GM12891 (cell line): ENCODE data around the gene GDF9.

ENCODE experiments used
- DNase-seq: peaks from one replicate; pipeline ENCODE4 v3.0.0; 2011; ENCODE audit warnings: low spot score; ENCODE audit not compliant: insufficient read length
- FAIRE-seq: peaks from 2 replicates; lab custom pipeline; 2011; peaks lifted over from hg19 to GRCh38; lab: Jason Lieb, UNC
- PAX5 ChIP-seq: IDR thresholded peaks from 2 replicates; pipeline ENCODE4 v1.6.1; 2011; ENCODE audit warnings: low read length, moderate library complexity, mild to moderate bottlenecking; ENCODE audit not compliant: insufficient read depth, severe bottlenecking
- POLR2A ChIP-seq: IDR thresholded peaks from 2 replicates; pipeline ENCODE4 v1.6.1; 2011; ENCODE audit warnings: low read depth, low read length, control low read depth
- POLR2AphosphoS5 ChIP-seq: IDR thresholded peaks from 2 replicates; pipeline ENCODE4 v1.6.1; 2011; ENCODE audit warnings: low read depth, low read length, control low read depth
- POU2F2 ChIP-seq: IDR thresholded peaks from 2 replicates; pipeline ENCODE4 v1.6.1; 2011; ENCODE audit warnings: low read depth, mild to moderate bottlenecking, control low read depth, low read length, moderate library complexity
- SPI1 ChIP-seq: IDR thresholded peaks from 2 replicates; pipeline ENCODE4 v1.6.1; 2011; ENCODE audit warnings: low read depth, low read length, control low read depth
- TAF1 ChIP-seq: IDR thresholded peaks from 2 replicates; pipeline ENCODE4 v1.6.1; 2011; ENCODE audit warnings: low read depth, low read length, control low read depth

GDF9 gene

DNA sequence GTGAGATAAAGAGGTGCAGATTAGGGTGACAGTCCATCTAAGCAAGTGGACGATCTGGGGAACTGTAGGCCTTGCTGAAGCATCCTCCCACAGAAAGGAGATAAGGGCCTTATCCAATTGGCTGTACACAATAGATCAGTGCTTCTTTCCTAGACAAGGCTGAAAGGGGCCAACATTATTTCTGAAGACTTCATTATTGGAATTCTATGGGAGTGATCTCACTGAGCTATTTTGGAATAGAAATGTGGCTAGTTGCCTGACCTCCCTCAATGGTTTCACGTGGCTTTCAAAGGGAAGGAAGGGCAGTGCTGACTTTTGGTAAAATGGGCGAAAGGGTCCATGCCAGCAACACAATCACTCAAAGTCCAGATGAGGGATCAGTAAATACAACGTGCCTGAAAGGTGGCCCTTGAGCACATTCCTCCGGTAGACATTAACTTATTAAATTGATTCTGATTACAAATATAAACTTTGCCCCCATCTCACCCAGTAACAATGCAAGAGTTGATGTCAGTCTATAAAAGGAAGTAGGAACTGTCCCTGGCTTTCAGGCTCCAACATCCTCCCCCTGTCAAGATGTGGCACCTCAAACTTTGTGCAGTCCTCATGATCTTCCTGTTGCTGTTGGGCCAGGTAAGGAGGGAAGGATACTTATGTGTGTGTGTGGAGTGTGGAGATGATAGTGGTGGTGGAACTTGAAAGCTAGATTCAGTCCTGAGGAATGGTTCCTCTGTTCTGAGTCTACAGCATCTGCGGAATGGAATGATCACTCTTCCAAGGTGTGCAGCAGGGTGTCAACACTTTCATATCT is 7.1 kb upstream of the GDF9 start, which contains the start of gene LEAP2:
LEAP2 (plus strand) TSS at position 550 of the 811 bp plus-strand sequence; CDS start at position 577, 27 bp downstream.
- no peak for DNase-seq
- FAIRE-seq, result no peak
- TF ChIP-seq POLR2AphosphoS5 (peak; percentile 61), PAX5 (no peak)

DNA sequence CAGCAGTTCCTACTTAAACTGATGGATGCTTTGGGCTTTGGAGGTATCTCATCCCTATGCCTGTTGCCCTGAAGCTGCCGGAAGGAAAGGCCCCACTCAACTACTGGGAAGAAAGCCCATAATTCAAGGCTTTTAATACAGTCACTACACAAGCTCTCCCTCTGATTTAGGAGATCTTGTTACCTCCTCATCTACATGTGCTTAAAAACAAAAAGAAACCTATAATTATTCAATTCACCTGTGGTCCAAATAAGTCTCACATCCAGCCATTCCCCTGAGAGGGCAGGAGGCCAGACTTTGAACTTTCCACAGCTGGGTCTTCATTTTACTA is 6.5 kb upstream of the GDF9 start:
- DNase-seq (no peak), FAIRE-seq (no peak)
- TF ChIP-seq PAX5, result no peak
- no peak for TF ChIP-seq POLR2A
- TF ChIP-seq POLR2AphosphoS5, result no peak
- no peak for TF ChIP-seq SPI1
- TF ChIP-seq POU2F2, result no peak
- TF ChIP-seq TAF1, result no peak

DNA sequence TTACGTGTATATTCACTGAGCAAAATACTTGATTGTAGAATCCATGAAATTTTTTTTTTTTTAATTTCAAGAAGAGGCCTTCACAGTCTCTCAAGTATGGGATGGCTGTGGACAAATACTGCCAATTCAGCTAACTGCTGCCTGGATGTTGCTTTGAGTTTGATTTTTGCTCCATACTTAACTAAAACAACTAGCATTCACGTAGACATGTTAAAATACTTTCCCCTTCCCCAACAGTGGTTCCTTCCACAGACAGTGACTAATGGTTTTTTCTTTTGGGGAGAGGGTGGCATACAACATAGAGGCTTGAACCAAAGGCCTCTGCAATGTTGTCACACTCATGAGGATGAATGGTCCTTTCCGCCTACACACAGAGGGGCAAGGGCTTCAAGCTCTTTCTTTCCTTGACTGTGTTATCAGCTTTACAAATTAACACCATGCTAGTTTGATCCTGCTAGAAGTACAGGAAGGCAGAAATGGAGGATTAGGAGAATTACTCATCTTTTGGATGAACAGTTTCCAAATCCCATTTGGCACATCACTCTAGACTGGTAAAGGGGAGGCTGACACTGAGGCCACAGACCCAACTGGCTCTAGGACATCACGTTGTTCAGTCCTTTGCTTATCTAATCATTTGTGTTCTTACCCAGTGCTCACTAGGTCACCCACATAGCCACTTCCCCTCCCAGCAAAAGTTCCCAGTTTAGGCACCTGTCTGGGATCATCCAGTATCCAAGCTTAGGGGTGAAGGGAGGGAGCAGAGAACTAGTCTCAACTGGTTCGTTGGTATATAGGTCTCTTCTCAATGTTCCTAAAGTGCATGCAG is 5.4 kb upstream of the GDF9 start:
- FAIRE-seq, result no peak
- DNase-seq, result no peak
- TF ChIP-seq POLR2A (0 out of 2 replicates have a peak, but pooled peaks have one; percentile 23), POU2F2 (no peak), PAX5 (no peak)

DNA sequence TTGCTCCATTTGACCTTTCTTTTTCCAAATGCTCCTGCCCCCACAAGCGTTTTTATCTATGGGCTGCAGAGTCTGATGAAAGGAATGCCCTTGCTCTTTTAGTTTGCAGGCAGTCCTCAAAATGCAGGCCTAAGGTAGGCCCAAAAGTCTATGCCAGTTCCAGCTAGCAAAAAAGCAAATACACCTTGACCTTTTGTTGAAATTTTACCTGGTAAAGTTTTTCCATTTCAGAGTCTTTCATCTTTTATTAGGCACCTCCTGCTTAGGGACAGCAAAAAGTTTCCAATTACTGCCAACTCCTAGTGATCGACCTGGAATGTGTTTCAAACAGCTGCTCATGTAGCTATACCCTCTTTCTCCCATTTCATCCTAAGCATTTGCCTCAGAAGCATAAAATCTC is 4.5 kb upstream of the GDF9 start:
- DNase-seq (no peak), FAIRE-seq (no peak)
- TF ChIP-seq POLR2A (no peak), SPI1 (no peak), PAX5 (no peak), TAF1 (no peak), POU2F2 (no peak), POLR2AphosphoS5 (no peak; the same call in 1 of the 2 replicates)

DNA sequence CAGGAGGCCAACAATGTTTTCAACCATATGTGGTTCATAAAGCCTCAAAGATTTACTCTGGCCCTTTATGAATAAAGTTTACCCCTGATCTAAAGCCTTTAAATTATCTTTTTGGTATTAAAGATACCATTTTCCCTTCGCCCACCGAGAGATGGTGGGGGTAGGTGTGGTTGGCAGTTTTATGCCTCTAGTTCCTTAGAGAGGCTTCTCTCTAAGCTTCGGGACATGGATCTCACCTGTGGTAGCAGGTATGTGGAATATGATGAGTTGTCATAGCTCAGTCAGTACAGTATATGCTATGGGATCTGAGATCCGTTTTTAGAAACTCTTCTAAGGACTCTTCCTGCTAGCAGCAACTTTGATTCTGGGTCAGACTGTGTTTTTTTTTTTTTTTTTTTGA is 2.5 kb upstream of the GDF9 start:
- TF ChIP-seq POLR2AphosphoS5 (no peak), POLR2A (no peak), POU2F2 (no peak), PAX5 (no peak), SPI1 (no peak), TAF1 (no peak)
- DNase-seq, result no peak
- FAIRE-seq, result no peak

DNA sequence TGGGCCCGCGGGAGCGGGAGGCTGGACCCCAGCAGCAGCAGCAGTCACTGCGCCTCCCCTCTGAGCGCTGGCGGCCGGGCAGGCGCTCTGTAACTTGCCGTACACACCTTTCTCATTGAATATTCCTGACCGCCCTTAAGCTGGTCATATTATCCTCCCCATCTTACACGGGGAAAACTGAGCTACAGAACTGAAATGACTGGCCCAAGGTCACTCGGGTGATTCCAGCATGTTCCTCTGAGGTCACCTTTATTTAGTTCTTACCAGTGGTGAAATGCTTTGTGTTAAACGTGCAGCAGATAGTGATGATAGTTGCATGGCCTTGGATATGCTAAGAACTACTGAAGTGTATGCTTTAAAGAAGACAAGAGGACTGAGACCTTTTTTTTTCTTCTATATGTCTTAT is 780 bp upstream of the GDF9 start:
- no peak for FAIRE-seq
- TF ChIP-seq POLR2A (no peak), POU2F2 (no peak), POLR2AphosphoS5 (no peak)
- DNase-seq, result no peak

DNA sequence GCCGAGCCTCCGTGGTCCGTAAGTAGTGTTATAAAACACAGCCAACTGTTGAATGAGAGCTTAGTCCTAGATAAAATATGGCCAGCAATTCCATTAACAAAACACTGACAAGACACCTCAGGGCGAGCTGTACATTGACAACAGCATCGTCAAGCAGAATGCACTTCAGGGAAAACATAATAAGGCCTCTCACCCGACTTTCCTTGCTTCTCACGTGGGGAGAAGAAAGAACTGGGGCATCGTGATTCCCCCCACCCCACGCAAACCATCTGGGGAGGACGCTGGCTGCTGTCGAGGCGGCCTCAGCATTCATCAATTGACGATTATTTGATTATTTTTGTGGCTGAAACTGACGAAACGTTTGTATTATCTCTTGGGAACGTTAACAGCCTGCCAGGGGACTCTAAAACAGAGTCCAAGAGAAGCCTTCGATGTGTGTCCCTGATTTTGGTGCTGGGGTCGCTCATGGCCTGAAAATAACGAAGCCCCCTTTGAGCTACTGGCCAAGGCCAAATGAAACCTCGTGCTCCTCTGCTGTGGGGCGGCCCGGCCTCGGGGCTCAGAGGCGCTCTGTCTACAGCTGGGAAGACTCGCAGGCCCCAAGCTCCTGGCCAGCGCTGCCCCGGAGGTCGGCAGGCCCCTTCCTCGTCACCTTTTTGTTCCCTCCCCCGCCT is 464 bp downstream of the GDF9 start:
- FAIRE-seq (peak; percentile 55), DNase-seq (no peak)
- no peak for TF ChIP-seq POLR2AphosphoS5

DNA sequence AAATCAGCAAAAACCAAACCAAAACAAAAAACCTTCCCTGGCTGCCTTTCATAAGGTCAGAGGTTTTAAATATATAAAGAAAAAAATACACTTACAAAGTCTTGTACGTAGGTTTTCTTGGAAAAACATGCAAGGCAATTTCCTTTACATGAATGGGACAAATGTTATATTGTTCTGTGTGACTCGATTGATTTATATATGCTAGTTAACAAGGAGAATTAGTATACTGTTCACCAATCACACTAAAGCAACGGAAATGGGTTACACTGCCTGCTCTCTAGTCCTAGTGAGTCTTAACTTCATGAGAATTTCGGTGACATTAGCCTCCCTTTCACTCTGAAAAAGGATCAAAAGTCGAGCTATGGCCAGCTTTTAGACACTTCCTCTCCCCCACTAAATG is 5.5 kb downstream of the GDF9 start:
- FAIRE-seq (no peak), DNase-seq (no peak)
- no peak for TF ChIP-seq SPI1
- no peak for TF ChIP-seq TAF1
- TF ChIP-seq POU2F2, result no peak
- TF ChIP-seq PAX5, result no peak
- no peak for TF ChIP-seq POLR2AphosphoS5
- TF ChIP-seq POLR2A, result no peak

DNA sequence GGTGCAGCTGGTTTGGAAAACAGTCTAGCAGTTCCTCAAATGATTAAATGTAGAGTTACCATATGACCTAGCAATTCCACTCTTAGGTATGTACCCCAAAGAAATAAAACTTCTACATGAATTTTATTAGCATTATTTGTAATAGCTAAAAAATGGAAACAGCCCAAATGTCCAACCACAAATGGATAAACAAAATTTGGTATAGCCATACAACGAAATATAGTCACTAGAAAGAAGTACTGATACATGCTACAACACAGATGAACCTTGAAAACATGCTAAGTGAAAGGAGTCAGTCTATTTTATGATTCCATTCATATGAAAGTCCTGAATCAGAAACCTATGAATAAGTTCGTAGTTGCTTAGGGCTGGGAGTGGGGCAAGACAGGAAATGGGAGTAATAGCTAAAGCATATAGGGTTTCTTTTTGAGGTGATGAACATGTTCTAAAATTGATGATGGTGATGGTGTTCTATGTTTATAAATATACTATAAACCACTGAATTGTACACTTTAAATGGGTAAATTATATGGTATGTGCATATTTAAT is 6.3 kb downstream of the GDF9 start:
- DNase-seq (no peak), FAIRE-seq (peak; percentile 31)
- no peak for TF ChIP-seq POLR2AphosphoS5
- TF ChIP-seq SPI1, result no peak
- TF ChIP-seq PAX5, result no peak
- TF ChIP-seq POU2F2, result no peak
- no peak for TF ChIP-seq POLR2A
- no peak for TF ChIP-seq TAF1
